Naive thymus-derived CD4-positive, alpha-beta T cell (primary cell): ENCODE results near the gene JPT2. TPM values are rescaled to one million over a fixed set of nuclear protein-coding genes. Genes with fewer than 3 reads are reported as not detected.

Experiments used
- ATAC-seq: fragments of 150-1000 bp; cut with Tn5 transposase; 2 replicates; pipeline ENCODE4 v1.10.0; 2021; ENCODE audit warnings: mild to moderate bottlenecking, moderate library complexity
- CTCF ChIA-PET: fragments of 350-600 bp; sonication (Branson Sonifier 250); formaldehyde crosslinking; loops from one replicate; lab custom pipeline; 2021; ENCODE audit warnings: antibody characterized with exemption; lab: Charles Lee
- POLR2A ChIA-PET: fragments of 350-600 bp; sonication (Branson Sonifier 250); formaldehyde crosslinking; loops from one replicate; lab custom pipeline; 2021; ENCODE audit warnings: antibody characterized with exemption, inconsistent platforms; lab: Charles Lee
- DNase-seq, 9 donors: peaks; one replicate each; pipeline versions ENCODE4 v3.0.0 to v3.0.0-alpha.2; 2020 to 2022; ENCODE audit warnings: mixed read lengths in 1 of 9
- H3K27ac ChIP-seq: one replicate; pipeline ENCODE4 v1.7.0; 2013; ENCODE audit warnings: mild to moderate bottlenecking, low read depth, low read length, moderate library complexity
- H3K27me3 ChIP-seq, 2 donors: one replicate each; pipeline ENCODE4 v1.7.0; 2013; ENCODE audit warnings: low read length in 2 of 2, mild to moderate bottlenecking in 2 of 2, moderate library complexity in 2 of 2; ENCODE audit not compliant: control insufficient read depth in 2 of 2, insufficient read depth in 2 of 2
- H3K36me3 ChIP-seq, 3 experiments: 1 replicate in 2 of 3; 2 replicates in 1 of 3; pipeline ENCODE4 v1.7.0; 2013; ENCODE audit warnings: low read length in 3 of 3, mild to moderate bottlenecking in 3 of 3, moderate library complexity in 1 of 3; ENCODE audit not compliant: insufficient read depth in 3 of 3, control insufficient read depth in 2 of 3
- H3K4me1 ChIP-seq, 2 donors: one replicate each; pipeline ENCODE4 v1.7.0; 2013; ENCODE audit warnings: low read length in 2 of 2, mild to moderate bottlenecking in 2 of 2, moderate library complexity in 1 of 2; ENCODE audit not compliant: control insufficient read depth in 2 of 2, insufficient read depth in 2 of 2
- H3K4me3 ChIP-seq: 2 replicates; pipeline ENCODE4 v1.7.0; 2013; ENCODE audit warnings: mild to moderate bottlenecking, low read length
- H3K9me3 ChIP-seq, 3 experiments: 1 replicate in 2 of 3; 2 replicates in 1 of 3; pipeline ENCODE4 v1.7.0; 2013; ENCODE audit warnings: low read length in 3 of 3; ENCODE audit not compliant: control insufficient read depth in 2 of 3
- H3K27ac Mint-ChIP-seq, 9 donors: one replicate each; pipeline ENCODE4 v1.8.0; 2020 to 2022; ENCODE audit warnings: mixed read lengths in 9 of 9, mild to moderate bottlenecking in 8 of 9, moderate library complexity in 5 of 9, inconsistent platforms in 2 of 9
- H3K27me3 Mint-ChIP-seq, 5 donors: one replicate each; pipeline ENCODE4 v1.8.0; 2021 to 2022; ENCODE audit warnings: mixed read lengths in 5 of 5, mild to moderate bottlenecking in 1 of 5
- H3K36me3 Mint-ChIP-seq, 5 donors: one replicate each; pipeline ENCODE4 v1.8.0; 2020 to 2022; ENCODE audit warnings: mixed read lengths in 5 of 5, mild to moderate bottlenecking in 3 of 5, inconsistent platforms in 1 of 5
- H3K4me1 Mint-ChIP-seq, 7 donors: one replicate each; pipeline ENCODE4 v1.8.0; 2020 to 2022; ENCODE audit warnings: mixed read lengths in 7 of 7, mild to moderate bottlenecking in 3 of 7, inconsistent platforms in 1 of 7
- H3K4me3 Mint-ChIP-seq, 10 donors: one replicate each; pipeline ENCODE4 v1.8.0; 2020 to 2022; ENCODE audit warnings: mild to moderate bottlenecking in 10 of 10, mixed read lengths in 10 of 10, moderate library complexity in 6 of 10, inconsistent platforms in 2 of 10
- H3K9me3 Mint-ChIP-seq, 11 donors: one replicate each; pipeline ENCODE4 v1.8.0; 2020 to 2022; ENCODE audit warnings: mixed read lengths in 11 of 11, mild to moderate bottlenecking in 4 of 11, inconsistent platforms in 1 of 11, moderate library complexity in 1 of 11
- intact Hi-C, 2 donors: fragments of 100-400 bp; cut with micrococcal nuclease; formaldehyde crosslinking; loops; one replicate each; pipeline ENCODE4 v1.15.1; 2023
- polyA plus RNA-seq, 2 donors: library from polyadenylated mRNA; unstranded; fragments of 300-500 nt; fragmentation: Illumina TruSeq; gene quantifications; one replicate each; pipeline ENCODE4 v1.2.3, GENCODE V29; 2021
- total RNA-seq, 6 experiments: library from RNA in 5 of 6; stranded (reverse) in 5 of 6; gene quantifications; 1 replicate in 5 of 6; 2 replicates in 1 of 6; pipeline ENCODE4 v1.2.3 and lab custom pipeline; 2021 to 2026

Gene JPT2, protein sequence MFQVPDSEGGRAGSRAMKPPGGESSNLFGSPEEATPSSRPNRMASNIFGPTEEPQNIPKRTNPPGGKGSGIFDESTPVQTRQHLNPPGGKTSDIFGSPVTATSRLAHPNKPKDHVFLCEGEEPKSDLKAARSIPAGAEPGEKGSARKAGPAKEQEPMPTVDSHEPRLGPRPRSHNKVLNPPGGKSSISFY
- total RNA-seq (10 to 100 TPM; 12.6 to 67.2 (median 36.4) TPM), polyA plus RNA-seq (10 to 100 TPM; 13.0 to 17.5 TPM), total RNA-seq (lab: John Stamatoyannopoulos, UW) (19.8 reads per million, percentile 50 among the genes with 10 or more reads in this experiment)

GRCh38 chr16:1677942-1678499 is at the start of gene JPT2:
TSS of gene JPT2 (plus strand) at chr16:1678279. CDS start at chr16:1678313, 34 bp downstream.
- H3K9me3 ChIP-seq = no peaks in the 10 kb centered on the region
- no peaks in the 10 kb centered on the region for H3K4me1 ChIP-seq
- POLR2A ChIA-PET = interaction anchor here (0.6 to 2.3 kb wide), 14 partner anchors 24 to 1198 kb away, joined by 3 to 27 read pairs (median 4); partner anchors contain the start of genes ELOB, EME2, FAHD1 and IFT140
- H3K4me1 Mint-ChIP-seq = peaks cover 24 to 42% (median 36%) of the 10 kb centered on the region in 7 donors
- H3K4me3 Mint-ChIP-seq = peak within 1 kb of the TSS; percentile 81 to 90 (median 88)
- H3K36me3 Mint-ChIP-seq = peaks cover 0 to 21% (median 5%) of the 10 kb centered on the region in 5 donors
- DNase-seq (peak; percentile 89 to 97 (median 94)), ATAC-seq (peak; percentile 98)
- H3K36me3 ChIP-seq = peaks cover 0 to 27% (median 0%) of the 10 kb centered on the region in 3 experiments
- no peaks in the 10 kb centered on the region for H3K27me3 Mint-ChIP-seq
- intact Hi-C loops = loop anchor here (1.0 kb wide), 7 partner anchors 27 to 258 kb away; partner anchors contain the start of genes CRAMP1 (in 2 of the 2), IFT140 (in 2 of the 2), UQCC4 (in 2 of the 2) and HAGH (in 1 of the 2)
- no peaks in the 10 kb centered on the region for H3K27me3 ChIP-seq
- H3K4me3 ChIP-seq = peak within 1 kb of the TSS; percentile 59
- H3K27ac ChIP-seq = peak within 1 kb of the TSS; percentile 78
- CTCF ChIA-PET = interaction anchor here (0.7 to 4.0 kb wide), 4 partner anchors 10 to 78 kb away, joined by 3 to 11 read pairs (median 3); partner anchors contain the start of gene MAPK8IP3
- H3K27ac Mint-ChIP-seq = peak within 1 kb of the TSS; percentile 64 to 91 (median 78)
- no peaks in the 10 kb centered on the region for H3K9me3 Mint-ChIP-seq

DNA sequence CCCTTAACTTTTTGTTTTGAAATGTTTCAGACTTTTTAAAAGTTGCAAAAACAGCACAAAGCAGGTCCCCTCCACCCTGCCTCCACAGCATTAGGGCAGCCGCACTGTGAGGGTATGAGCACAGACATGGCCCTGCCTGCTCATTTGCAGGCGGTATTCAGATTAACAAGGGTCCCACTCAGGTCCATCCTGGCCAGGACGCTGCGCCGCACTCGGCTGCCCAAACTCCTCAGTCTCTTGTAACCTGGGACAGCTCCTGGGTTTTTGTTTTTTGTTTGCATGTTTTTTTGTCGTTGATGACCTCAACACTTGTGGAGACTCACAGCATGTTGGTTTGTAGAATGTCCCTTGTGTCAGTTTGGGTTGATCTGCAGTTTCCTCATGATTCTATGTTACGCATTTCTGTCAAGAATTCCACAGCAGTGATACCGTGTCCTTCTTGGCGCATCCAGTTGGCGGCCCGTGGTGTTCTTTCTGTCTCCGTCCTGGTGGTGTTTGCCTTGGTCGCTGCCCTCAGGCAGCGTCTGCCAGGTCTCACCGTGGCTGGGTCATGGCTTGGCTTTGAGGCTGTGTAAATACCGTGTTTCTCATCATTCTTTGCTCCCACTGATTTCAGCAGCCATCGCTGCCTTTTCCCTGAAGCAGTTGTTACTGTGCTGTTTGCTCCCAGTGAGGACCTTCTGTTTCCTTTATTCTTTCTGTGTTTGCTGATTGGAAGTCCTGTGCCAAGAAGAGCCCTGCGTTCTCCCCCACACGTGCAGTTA is 47.4 kb upstream of the JPT2 start:
- no peaks in the 10 kb centered on the region for H3K4me1 ChIP-seq
- no peak for DNase-seq
- POLR2A ChIA-PET = no interaction called here
- no peaks in the 10 kb centered on the region for H3K27me3 ChIP-seq
- H3K36me3 Mint-ChIP-seq = peaks cover 5 to 63% (median 17%) of the 10 kb centered on the region in 5 donors
- H3K9me3 ChIP-seq = no peaks in the 10 kb centered on the region
- H3K4me3 Mint-ChIP-seq = peak overlapping the region in 1 of 10 donors; percentile 10
- H3K27me3 Mint-ChIP-seq = no peaks in the 10 kb centered on the region
- H3K9me3 Mint-ChIP-seq = peaks cover 0 to 1% (median 0%) of the 10 kb centered on the region in 11 donors
- H3K27ac ChIP-seq = no peak overlapping the region
- intact Hi-C loops = no loop called here
- H3K36me3 ChIP-seq = peaks cover 0 to 94% (median 4%) of the 10 kb centered on the region in 3 experiments
- no peak for ATAC-seq
- peak overlapping the region in 2 of 9 donors; percentile 16 to 52 for H3K27ac Mint-ChIP-seq
- CTCF ChIA-PET = no interaction called here
- H3K4me1 Mint-ChIP-seq = peaks cover 4 to 24% (median 6%) of the 10 kb centered on the region in 7 donors
- H3K4me3 ChIP-seq = no peak overlapping the region

DNA sequence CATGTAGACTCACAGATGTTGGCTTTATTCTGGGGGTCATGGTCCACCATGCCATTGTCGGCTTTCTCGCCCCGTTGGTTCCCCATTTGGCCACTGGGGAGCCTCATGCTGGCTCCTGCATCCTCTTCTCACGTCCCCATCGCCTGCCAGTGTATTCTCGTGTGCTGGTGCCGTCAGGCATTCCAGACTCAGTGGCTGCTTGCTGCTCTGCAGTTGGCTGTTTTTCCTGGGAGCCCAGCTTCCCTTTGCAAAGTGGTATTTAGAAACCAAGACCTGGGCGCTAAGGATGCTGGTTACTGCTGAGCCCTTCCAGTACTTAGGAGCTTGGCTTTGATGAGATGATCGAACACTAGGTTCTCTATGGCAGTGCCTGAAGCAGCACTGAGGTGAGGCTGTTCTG is 46.8 kb upstream of the JPT2 start:
- Histone ChIP-seq H3K4me1 (no peaks in the 10 kb centered on the region), H3K36me3 (peaks cover 0 to 92% (median 4%) of the 10 kb centered on the region in 3 experiments), H3K27me3 (no peaks in the 10 kb centered on the region), H3K27ac (no peak overlapping the region), H3K4me3 (no peak overlapping the region), H3K9me3 (no peaks in the 10 kb centered on the region)
- DNase-seq (no peak), ATAC-seq (no peak)
- POLR2A ChIA-PET = no interaction called here
- no peak overlapping the region for H3K27ac Mint-ChIP-seq
- peaks cover 0 to 1% (median 0%) of the 10 kb centered on the region in 11 donors for H3K9me3 Mint-ChIP-seq
- intact Hi-C loops = no loop called here
- CTCF ChIA-PET = interaction anchor here (1.1 kb wide), 1 partner anchor 18 kb away, joined by 3 read pairs; no protein-coding TSS in a partner anchor
- no peaks in the 10 kb centered on the region for H3K27me3 Mint-ChIP-seq
- peaks cover 4 to 24% (median 6%) of the 10 kb centered on the region in 7 donors for H3K4me1 Mint-ChIP-seq
- H3K4me3 Mint-ChIP-seq = no peak overlapping the region
- peaks cover 5 to 59% (median 20%) of the 10 kb centered on the region in 5 donors for H3K36me3 Mint-ChIP-seq

- Histone ChIP-seq H3K27ac (no peak overlapping the region), H3K4me3 (no peak overlapping the region), H3K27me3 (no peaks in the 10 kb centered on the region), H3K4me1 (no peaks in the 10 kb centered on the region), H3K36me3 (peaks cover 0 to 91% (median 4%) of the 10 kb centered on the region in 3 experiments), H3K9me3 (no peaks in the 10 kb centered on the region)
- Mint-ChIP-seq H3K4me3 (no peak overlapping the region), H3K27me3 (no peaks in the 10 kb centered on the region), H3K9me3 (peaks cover 0 to 1% (median 0%) of the 10 kb centered on the region in 11 donors), H3K4me1 (peaks cover 0 to 24% (median 5%) of the 10 kb centered on the region in 7 donors), H3K27ac (no peak overlapping the region), H3K36me3 (peaks cover 5 to 50% (median 20%) of the 10 kb centered on the region in 5 donors)
- DNase-seq = no peak
- POLR2A ChIA-PET = no interaction called here
- no peak for ATAC-seq
- CTCF ChIA-PET = interaction anchor here (1.1 kb wide), 1 partner anchor 17 kb away, joined by 3 read pairs; no protein-coding TSS in a partner anchor
- intact Hi-C loops = no loop called here
These were observed 46.0 kb upstream of the JPT2 start for GRCh38 chr16:1631931-1632637.

DNA sequence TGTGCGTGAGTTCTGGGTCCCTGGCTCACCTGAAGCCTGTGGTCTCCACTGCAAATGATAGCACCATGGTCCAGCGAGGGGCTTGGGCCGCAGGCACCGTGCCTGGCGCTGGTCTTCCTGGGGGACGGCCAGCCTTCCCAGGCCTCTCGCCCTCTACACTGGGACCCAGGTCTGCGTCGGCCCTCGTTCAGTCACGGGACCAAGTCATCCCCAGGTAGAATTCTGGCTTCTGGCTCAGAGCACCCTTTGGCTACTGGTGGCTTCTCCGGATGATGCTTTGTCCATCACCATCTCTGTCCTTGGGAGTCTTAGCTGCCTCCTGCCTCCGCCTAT is 45.5 kb upstream of the JPT2 start:
- Histone ChIP-seq H3K27ac (no peak overlapping the region), H3K36me3 (peaks cover 0 to 91% (median 8%) of the 10 kb centered on the region in 3 experiments), H3K27me3 (no peaks in the 10 kb centered on the region), H3K4me1 (no peaks in the 10 kb centered on the region), H3K9me3 (no peaks in the 10 kb centered on the region), H3K4me3 (no peak overlapping the region)
- no peak overlapping the region for H3K27ac Mint-ChIP-seq
- ATAC-seq (no peak), DNase-seq (no peak)
- POLR2A ChIA-PET = no interaction called here
- no peaks in the 10 kb centered on the region for H3K27me3 Mint-ChIP-seq
- CTCF ChIA-PET = no interaction called here
- H3K4me3 Mint-ChIP-seq = no peak overlapping the region
- H3K36me3 Mint-ChIP-seq = peaks cover 5 to 50% (median 20%) of the 10 kb centered on the region in 5 donors
- peaks cover 3 to 24% (median 5%) of the 10 kb centered on the region in 7 donors for H3K4me1 Mint-ChIP-seq
- H3K9me3 Mint-ChIP-seq = peaks cover 0 to 1% (median 0%) of the 10 kb centered on the region in 11 donors
- intact Hi-C loops = no loop called here

- H3K36me3 ChIP-seq = peaks cover 0 to 94% (median 11%) of the 10 kb centered on the region in 3 experiments
- no peak overlapping the region for H3K27ac ChIP-seq
- H3K4me3 ChIP-seq = no peak overlapping the region
- CTCF ChIA-PET = interaction anchor here (0.5 kb wide), 1 partner anchor 1247 kb away, joined by 7 read pairs; no protein-coding TSS in a partner anchor
- no peak for ATAC-seq
- H3K27me3 ChIP-seq = no peaks in the 10 kb centered on the region
- POLR2A ChIA-PET = no interaction called here
- Mint-ChIP-seq H3K4me1 (peaks cover 2 to 24% (median 9%) of the 10 kb centered on the region in 7 donors), H3K27me3 (no peaks in the 10 kb centered on the region), H3K4me3 (no peak overlapping the region), H3K9me3 (peaks cover 0 to 1% (median 0%) of the 10 kb centered on the region in 11 donors), H3K27ac (no peak overlapping the region), H3K36me3 (peaks cover 9 to 56% (median 26%) of the 10 kb centered on the region in 5 donors)
- no peaks in the 10 kb centered on the region for H3K9me3 ChIP-seq
- DNase-seq = no peak
- intact Hi-C loops = no loop called here
- H3K4me1 ChIP-seq = no peaks in the 10 kb centered on the region
These were observed 44.8 kb upstream of the JPT2 start for GRCh38 chr16:1633310-1633709.
